ENCODE results near the gene ALAS1.

DNA sequence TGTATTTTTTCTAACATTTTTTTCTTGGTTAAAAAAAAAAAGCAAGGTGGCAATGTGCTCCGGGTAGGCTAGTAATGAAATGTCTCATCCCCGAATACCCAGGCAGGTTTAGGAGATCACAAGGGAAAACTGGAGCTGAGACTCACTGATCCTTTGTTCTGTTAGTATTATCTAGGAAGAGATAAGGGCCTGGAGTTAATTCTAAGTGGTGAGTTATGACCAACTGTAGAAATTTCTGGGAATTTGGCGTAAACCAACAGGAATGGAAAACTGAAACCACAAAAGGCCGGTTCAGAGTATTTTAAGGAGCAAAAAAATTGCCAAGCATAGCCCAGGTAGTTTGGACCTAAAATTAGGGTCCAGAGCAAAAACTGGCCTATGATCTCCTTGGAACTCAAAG lies 60.0 kb downstream of the ALAS1 start:
- TF ChIP-seq POLR2A (IDR thresholded peaks at IDR 0.05), result no peak
- TF ChIP-seq, protein P1, sequence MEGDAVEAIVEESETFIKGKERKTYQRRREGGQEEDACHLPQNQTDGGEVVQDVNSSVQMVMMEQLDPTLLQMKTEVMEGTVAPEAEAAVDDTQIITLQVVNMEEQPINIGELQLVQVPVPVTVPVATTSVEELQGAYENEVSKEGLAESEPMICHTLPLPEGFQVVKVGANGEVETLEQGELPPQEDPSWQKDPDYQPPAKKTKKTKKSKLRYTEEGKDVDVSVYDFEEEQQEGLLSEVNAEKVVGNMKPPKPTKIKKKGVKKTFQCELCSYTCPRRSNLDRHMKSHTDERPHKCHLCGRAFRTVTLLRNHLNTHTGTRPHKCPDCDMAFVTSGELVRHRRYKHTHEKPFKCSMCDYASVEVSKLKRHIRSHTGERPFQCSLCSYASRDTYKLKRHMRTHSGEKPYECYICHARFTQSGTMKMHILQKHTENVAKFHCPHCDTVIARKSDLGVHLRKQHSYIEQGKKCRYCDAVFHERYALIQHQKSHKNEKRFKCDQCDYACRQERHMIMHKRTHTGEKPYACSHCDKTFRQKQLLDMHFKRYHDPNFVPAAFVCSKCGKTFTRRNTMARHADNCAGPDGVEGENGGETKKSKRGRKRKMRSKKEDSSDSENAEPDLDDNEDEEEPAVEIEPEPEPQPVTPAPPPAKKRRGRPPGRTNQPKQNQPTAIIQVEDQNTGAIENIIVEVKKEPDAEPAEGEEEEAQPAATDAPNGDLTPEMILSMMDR (IDR thresholded peaks at IDR 0.05), result no peak
